GM19455 (cell line): ENCODE results near the gene LRRC17.

Source experiments
- ATAC-seq: cut with Tn5 transposase; IDR thresholded peaks from one replicate; pipeline ENCODE4 v1.9.1; 2021; ENCODE audit not compliant: unreplicated experiment

LRRC17 gene

DNA sequence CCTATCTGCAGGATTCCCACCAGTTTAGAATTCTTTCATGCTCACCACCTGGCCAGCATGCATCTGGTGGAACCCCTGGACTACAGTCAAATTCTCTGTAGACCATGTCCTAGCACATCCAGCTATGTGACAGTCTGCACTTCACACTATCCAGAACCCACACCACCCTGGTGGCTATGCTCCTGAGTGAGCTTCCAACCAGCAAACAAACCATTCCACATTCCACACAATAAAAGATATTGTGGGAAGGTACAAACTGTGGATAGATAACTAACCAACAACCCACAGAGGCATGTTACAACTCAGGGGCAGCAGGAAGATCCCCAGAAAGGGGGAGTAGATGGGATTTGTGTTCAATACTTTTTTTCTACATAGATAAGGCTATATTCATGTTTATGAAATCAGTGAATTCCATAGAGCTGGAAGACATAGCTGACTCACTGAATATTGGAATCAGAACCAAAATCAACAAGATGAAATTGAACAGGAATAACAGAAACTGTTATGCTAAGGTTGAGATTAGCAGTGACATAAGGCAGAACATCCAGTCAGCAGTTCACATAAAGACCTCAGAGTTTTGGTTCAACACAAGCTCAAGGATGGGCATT is 72.5 kb downstream of the LRRC17 start:
- ATAC-seq = no peak

DNA sequence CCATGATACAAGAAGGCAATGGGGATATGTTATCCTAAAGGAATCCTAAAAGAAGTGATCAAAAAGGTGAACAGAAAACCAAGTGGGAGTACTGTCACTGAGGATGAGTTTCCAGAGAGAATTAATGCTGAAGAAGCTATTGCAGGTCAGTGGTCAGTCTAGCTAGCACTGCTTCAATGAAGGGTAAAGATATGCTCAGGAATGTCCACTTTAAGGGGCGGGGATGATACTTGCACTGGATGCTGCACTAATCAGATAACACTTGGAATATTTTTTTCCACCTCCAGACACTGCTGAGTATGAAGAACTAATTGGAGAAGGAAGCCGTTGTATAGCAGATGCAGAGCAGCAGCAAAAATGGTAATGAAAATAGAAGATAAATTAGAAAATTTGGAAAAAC is 75.3 kb downstream of the LRRC17 start:
- no peak for ATAC-seq

DNA sequence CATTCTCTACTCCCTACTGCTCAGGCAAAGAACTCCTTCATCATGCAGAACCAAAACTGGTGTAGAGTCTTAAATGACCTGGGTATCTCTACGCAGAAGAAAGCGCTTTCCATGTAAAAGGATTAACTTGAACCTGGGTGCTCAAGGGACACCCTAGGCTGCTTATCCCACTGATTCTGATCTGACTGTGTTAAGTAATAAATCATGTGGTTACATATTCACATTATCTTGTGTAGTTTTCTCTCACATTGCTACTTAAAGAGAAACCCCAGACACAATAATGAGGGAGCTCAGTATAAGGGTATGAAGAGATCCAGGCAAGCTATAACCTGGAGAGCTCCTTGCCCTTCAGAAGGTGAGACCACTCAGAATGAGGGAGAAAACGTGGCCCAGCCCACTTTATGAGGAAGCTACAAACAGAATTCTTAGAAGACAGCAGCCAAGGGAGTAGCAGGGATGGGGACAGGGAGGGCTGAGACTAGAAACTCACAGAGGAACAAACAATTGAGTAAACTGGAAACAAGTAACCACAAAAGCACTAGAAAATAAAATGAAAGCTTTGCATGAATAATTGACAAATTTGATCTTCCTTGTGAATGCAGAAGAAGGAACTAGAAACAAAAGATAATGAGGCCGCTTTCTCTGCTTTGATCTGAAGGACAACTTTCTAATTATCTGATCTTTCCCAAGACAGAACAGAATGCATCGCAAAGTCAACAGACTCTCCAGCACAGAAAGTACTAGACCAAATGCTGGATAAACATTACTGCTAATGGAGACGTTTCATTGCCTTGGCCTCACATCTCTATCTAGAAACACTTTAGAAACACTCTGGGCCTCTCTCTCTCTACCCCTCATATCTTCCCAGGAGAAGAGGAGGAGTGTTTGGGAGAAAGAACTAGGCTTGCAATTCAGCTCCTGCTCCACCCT is 76.1 kb downstream of the LRRC17 start:
- no peak for ATAC-seq

DNA sequence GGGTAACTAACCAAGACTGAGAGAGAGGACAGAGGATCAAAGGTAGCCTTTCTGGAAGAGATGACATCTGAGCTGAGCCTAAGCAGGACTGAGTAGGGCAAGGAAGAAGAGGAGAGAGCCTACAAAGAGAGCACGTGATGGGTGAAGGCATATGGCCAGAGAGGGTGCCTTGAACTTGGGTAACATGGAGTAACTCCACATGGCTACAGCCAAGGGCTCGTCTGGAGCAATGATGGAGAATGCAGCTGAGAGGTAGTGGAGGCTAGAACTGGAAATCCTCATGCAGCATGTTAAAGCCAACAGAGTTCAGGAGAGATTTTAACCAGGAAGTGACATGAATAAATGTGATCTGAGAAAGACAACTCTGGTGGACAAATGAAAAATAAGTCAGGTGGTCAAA is 77.8 kb downstream of the LRRC17 start:
- no peak for ATAC-seq

DNA sequence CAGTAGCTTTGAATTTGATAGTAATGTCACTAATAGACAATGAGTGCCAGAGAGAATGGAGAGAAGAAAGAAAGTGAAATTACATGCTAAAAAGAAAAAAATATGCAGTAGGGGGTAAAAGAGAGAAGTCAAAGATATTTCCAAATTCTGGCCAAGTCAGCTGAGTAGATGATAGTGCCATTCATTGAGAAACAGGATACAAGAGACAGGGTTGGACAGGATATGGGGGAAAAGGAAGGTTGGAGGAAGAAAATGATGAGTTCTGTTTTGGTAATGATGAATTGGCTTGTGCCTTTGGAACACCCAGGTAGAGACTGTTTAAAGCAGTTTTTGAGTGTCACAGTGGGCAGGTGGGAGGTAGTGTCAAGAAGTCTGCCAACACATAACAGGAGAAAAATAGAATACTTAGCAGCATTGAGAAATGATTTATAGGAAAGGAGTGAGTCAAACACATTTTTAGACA is 78.3 kb downstream of the LRRC17 start:
- no peak for ATAC-seq

DNA sequence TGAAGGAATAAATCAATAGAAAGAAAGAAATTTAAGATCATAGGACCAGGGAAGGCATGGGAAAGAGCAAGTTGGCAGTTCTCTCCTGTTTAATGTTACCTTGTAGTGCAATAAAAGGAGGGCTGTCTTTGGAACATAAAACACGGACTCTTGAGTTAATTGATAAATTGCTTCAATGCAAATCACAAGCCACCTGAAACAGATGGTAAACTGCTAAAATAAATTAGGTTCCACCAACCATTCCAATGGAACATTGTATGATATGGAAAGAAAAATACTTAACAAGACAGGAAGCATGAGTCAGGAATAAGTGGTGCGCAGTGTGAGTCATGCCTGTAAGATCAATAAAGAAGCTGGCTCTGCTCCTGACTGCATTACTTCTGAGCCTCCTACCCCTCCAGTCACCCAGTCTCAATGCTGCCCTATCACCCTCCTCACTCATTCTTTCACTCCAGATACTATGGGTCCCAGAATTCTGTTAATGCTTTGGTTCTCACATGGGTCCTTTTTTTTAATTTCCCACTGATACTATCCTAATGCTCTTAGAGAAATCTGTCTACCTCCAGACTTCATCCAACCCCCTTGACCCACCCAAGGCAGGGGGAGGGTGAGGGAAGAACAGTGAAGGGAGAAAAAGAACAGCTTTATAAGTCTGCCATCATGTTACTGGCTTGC is 78.9 kb downstream of the LRRC17 start:
- no peak for ATAC-seq

DNA sequence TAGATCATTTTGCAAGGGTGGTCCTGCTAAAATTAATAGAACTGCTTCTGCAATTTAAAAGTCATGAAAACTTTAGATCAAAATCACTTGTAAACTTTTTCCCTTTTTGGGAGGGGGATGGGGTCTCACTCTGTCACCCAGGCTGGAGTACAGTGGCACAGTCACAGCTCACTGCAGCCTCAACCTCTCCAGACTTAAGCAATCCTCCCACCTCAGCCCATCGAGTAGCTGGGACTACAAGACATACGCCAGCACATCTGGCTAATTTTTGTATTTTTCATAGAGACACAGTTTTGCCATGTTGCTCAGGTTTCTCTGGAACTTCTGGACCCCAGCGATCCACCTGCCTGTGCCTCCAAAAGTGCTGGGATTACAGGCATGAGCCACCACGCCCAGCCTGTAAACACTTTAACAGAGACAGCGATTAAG is 79.7 kb downstream of the LRRC17 start:
- ATAC-seq = no peak

DNA sequence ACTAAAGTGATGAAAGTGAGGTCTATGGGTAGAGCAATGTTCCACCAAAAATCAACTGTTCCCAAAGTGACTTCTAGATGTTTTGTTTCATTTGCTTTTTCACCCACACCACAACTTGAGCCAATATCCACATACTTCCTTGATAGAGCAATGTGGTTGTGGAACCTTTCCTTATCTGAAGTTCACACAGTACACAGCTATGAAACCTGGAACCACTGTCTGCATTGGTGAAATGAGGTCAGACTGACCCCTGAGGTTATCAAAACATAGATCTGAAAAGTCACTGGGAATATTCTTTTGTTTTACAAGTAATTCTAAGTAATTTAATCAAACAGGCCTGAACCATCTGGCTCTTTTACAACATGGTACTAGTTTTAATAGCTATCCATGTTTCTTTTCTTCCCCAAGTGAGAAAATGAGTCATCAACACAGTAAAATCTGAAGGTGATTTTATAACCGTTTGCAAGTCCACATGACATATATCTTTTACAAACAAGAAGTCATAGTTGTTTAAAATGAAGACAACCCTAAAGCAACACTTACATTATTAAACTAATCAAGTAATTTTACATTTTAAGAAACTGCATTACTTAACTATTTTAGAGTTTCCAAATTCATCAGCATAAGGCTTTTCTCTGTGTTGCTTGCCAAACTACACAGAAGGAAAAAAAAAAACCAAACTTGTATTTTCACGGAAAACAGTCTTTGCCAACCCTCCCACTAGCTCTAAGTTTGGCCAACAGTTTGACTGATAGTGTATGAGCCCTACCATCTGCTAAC is 80.3 kb downstream of the LRRC17 start:
- ATAC-seq = no peak

DNA sequence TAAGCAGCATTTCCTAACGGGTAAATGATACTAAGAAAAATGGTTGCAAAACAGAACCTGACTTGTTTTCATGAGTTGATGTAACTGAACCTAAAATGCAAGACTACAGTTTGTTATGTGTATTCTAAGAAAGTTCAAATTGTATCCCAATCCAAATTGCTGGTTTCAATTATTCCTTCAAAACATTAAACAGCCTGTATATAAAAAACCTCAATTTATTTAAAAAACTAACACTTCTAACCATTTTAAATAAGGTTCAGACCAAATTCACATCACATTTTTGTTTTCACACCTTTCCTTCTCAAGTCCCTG is 80.9 kb downstream of the LRRC17 start:
- no peak for ATAC-seq

DNA sequence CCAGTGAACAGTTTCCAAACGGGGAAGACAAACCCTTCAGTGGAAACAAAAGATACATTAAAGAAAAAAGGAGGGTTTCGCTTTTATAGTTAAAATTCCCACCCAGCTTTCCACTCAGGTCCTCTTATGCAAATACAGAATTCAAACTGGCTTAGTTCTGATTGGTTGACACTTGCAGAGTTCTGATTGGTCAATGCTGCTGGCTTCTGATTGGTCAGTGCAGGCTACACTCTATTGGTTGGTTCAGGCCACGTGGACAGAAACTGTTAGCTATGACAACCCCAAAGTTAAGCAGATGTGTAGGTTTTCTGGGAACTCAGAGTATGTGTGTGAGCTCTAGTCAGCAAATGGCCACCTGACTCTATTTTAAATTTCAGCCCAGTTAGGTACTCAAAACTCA is 81.8 kb downstream of the LRRC17 start:
- ATAC-seq = no peak
